HCT116 (cell line): ENCODE measurements around the gene ADM5. TPM values are rescaled to one million over a fixed set of nuclear protein-coding genes. Genes with fewer than 3 reads are reported as not detected.
A peak's percentile ranks its signal among the peaks of the same experiment; 100 is the strongest.

Source experiments
- ATAC-seq: fragments of 200-7000 bp; cut with Tn5 transposase; 2 replicates; pipeline ENCODE4 v1.9.1; 2020; ENCODE audit warnings: mild to moderate bottlenecking, moderate library complexity
- BruUV-seq: library from RNA; stranded (reverse); fragments of 400-500 nt; replicated peaks from 2 replicates; lab custom pipeline; 2021; lab: Mats Ljungman, UMichigan
- CTCF ChIA-PET: fragments of 300-600 bp; sonication (Branson Sonifier 250); formaldehyde crosslinking; loops from one replicate; lab custom pipeline; 2021; ENCODE audit warnings: antibody characterized with exemption; lab: Charles Lee
- POLR2A ChIA-PET: fragments of 300-600, 350-600 bp; sonication (Branson Sonifier 250); formaldehyde crosslinking; loops from one replicate; lab custom pipeline; 2021; ENCODE audit warnings: antibody characterized with exemption; lab: Charles Lee
- RAD21 ChIA-PET, 2 experiments: fragments of 300-600 bp; sonication (Branson Sonifier 250); formaldehyde crosslinking; loops; one replicate each; lab custom pipeline; 2023; ENCODE audit warnings: low total read pairs in 2 of 2; ENCODE audit not compliant: uncharacterized antibody in 2 of 2, unreplicated experiment in 2 of 2, low non-redundant PET in 1 of 2; lab: Charles Lee
- DNase-seq: peaks from one replicate; pipeline ENCODE4 v3.0.0-alpha.2; 2010; ENCODE audit warnings: low read depth, low spot score
- H2AFZ ChIP-seq: fragments of 200-600 bp; shearing (Covaris generic), sonication (generic); 2 replicates; pipeline ENCODE4 v1.6.1; 2017; ENCODE audit warnings: low read depth, mixed run types, mixed read lengths, antibody characterized with exemption, low read length; ENCODE audit not compliant: poor library complexity, severe bottlenecking
- H3K27ac ChIP-seq: 2 replicates; pipeline ENCODE4 v1.5.1; 2012; ENCODE audit warnings: low read depth, low read length
- H3K27me3 ChIP-seq: fragments of 200-600 bp; sonication (generic); 2 replicates; pipeline ENCODE4 v1.6.1; 2016; ENCODE audit warnings: mixed run types, low read length, mixed read lengths; ENCODE audit not compliant: insufficient read depth
- H3K36me3 ChIP-seq, 2 experiments: fragments of 200-500 bp in 1 of 2; fragments of 200-600 bp in 1 of 2; sonication (Bioruptor generic) in 1 of 2; sonication (generic) in 1 of 2; 2 replicates each; pipeline versions ENCODE4 v1.5.1 to v1.6.1; 2014 to 2016; ENCODE audit warnings: low read length in 2 of 2, inconsistent platforms in 1 of 2, mixed read lengths in 1 of 2, mixed run types in 1 of 2; ENCODE audit not compliant: insufficient read depth in 2 of 2, control insufficient read depth in 1 of 2
- H3K4me1 ChIP-seq, 2 experiments: fragments of 200-600 bp in 1 of 2; sonication (generic) in 1 of 2; 2 replicates each; pipeline versions ENCODE4 v1.5.1 to v1.6.1; 2012 to 2017; ENCODE audit warnings: low read length in 2 of 2, inconsistent platforms in 1 of 2, mild to moderate bottlenecking in 1 of 2, mixed read lengths in 1 of 2, mixed run types in 1 of 2, moderate library complexity in 1 of 2; ENCODE audit not compliant: insufficient read depth in 2 of 2, control insufficient read depth in 1 of 2
- H3K4me2 ChIP-seq: fragments of 200-600 bp; sonication (generic); 2 replicates; pipeline ENCODE4 v1.6.1; 2017; ENCODE audit warnings: mixed run types, low read length, mixed read lengths
- H3K4me3 ChIP-seq, 2 experiments: fragments of 200-600 bp in 1 of 2; sonication (generic) in 1 of 2; replicated peaks in 1 of 2; 2 replicates each; pipeline ENCODE4 v1.5.1; 2011 to 2016; ENCODE audit warnings: low read length in 2 of 2, control low read depth in 1 of 2, low read depth in 1 of 2, mild to moderate bottlenecking in 1 of 2, mixed read lengths in 1 of 2, mixed run types in 1 of 2
- H3K79me2 ChIP-seq: fragments of 200-600 bp; sonication (generic); 2 replicates; pipeline ENCODE4 v1.6.1; 2017; ENCODE audit warnings: mild to moderate bottlenecking, mixed run types, low read length, moderate library complexity, mixed read lengths; ENCODE audit not compliant: insufficient read depth
- H3K9ac ChIP-seq: fragments of 200-600 bp; sonication (generic); 2 replicates; pipeline ENCODE4 v1.6.1; 2016; ENCODE audit warnings: low read length, mixed read lengths
- H3K9me2 ChIP-seq: fragments of 200-600 bp; sonication (generic), shearing (Covaris generic); 2 replicates; pipeline ENCODE4 v1.6.1; 2017; ENCODE audit warnings: mixed run types, mild to moderate bottlenecking, moderate library complexity; ENCODE audit not compliant: insufficient read depth
- H3K9me3 ChIP-seq, 2 experiments: fragments of 200-500 bp in 1 of 2; fragments of 200-600 bp in 1 of 2; sonication (Bioruptor generic) in 1 of 2; sonication (generic) in 1 of 2; 2 replicates each; pipeline ENCODE4 v1.6.1; 2014 to 2017; ENCODE audit warnings: low read length in 2 of 2, mixed read lengths in 2 of 2, inconsistent platforms in 1 of 2, low read depth in 1 of 2, mild to moderate bottlenecking in 1 of 2, mixed run types in 1 of 2, moderate library complexity in 1 of 2; ENCODE audit not compliant: control insufficient read depth in 1 of 2, insufficient read depth in 1 of 2
- H4K20me1 ChIP-seq: fragments of 200-600 bp; sonication (generic), shearing (Covaris generic); 2 replicates; pipeline ENCODE4 v1.6.1; 2017; ENCODE audit warnings: mixed run types, mild to moderate bottlenecking, moderate library complexity; ENCODE audit not compliant: insufficient read depth
- EGR1 ChIP-seq: IDR thresholded peaks from 2 replicates; pipeline ENCODE4 v1.6.1; 2012; ENCODE audit warnings: low read depth
- ELF1 ChIP-seq: IDR thresholded peaks from 2 replicates; pipeline ENCODE4 v1.6.1; 2012; ENCODE audit warnings: low read depth, borderline replicate concordance
- EZH2 ChIP-seq: fragments of 200-600 bp; sonication (generic); IDR thresholded peaks from 2 replicates; pipeline ENCODE4 v1.6.1; 2017; ENCODE audit warnings: antibody characterized with exemption, mixed run types
- FOSL1 ChIP-seq: IDR thresholded peaks from 2 replicates; pipeline ENCODE4 v1.6.1; 2012; ENCODE audit warnings: low read depth
- MAX ChIP-seq: IDR thresholded peaks from 2 replicates; pipeline ENCODE4 v1.6.1; 2012
- POLR2A ChIP-seq: IDR thresholded peaks from 2 replicates; pipeline ENCODE4 v1.7.0; 2011; ENCODE audit warnings: borderline replicate concordance; ENCODE audit not compliant: insufficient read depth, insufficient read length; ENCODE audit errors: extremely low read depth
- POLR2AphosphoS5 ChIP-seq: IDR thresholded peaks from 2 replicates; pipeline ENCODE4 v1.6.1; 2011; ENCODE audit warnings: mild to moderate bottlenecking, low read depth, low read length, moderate library complexity
- RAD21 ChIP-seq: IDR thresholded peaks from 2 replicates; pipeline ENCODE4 v1.6.1; 2012; ENCODE audit warnings: low read depth, mild to moderate bottlenecking
- SP1 ChIP-seq: IDR thresholded peaks from 2 replicates; pipeline ENCODE4 v1.6.1; 2012; ENCODE audit warnings: low read depth
- SRF ChIP-seq: IDR thresholded peaks from 2 replicates; pipeline ENCODE4 v1.6.1; 2012; ENCODE audit warnings: low read depth
- YY1 ChIP-seq: IDR thresholded peaks from 2 replicates; pipeline ENCODE4 v1.6.1; 2011; ENCODE audit warnings: low read length, low read depth, moderate library complexity, mild to moderate bottlenecking; ENCODE audit not compliant: insufficient replicate concordance; ENCODE audit errors: extremely low read depth
- ZFX ChIP-seq: fragments of 450-650 bp; IDR thresholded peaks from 2 replicates; pipeline ENCODE4 v1.6.1; 2017
- ZNF274 ChIP-seq: fragments of 200-500 bp; sonication (Bioruptor generic); IDR thresholded peaks from 2 replicates; pipeline ENCODE4 v1.6.1; 2014; ENCODE audit warnings: mild to moderate bottlenecking, low read depth, low read length, inconsistent platforms
- intact Hi-C: fragments of 100-400 bp; cut with micrococcal nuclease; formaldehyde crosslinking; loops from 2 replicates; pipeline ENCODE4 v1.10.0; 2022
- total RNA-seq: library from RNA; stranded (reverse); gene quantifications from one replicate; pipeline ENCODE4 v1.2.1, GENCODE V29; 2021; ENCODE audit not compliant: unreplicated experiment
- TF ChIP-seq, protein P1 (sequence below): IDR thresholded peaks from 2 replicates; pipeline ENCODE4 v1.6.1; 2012; ENCODE audit warnings: low read depth

Gene ADM5
- total RNA-seq, 1 experiment from 2014 or later: 12.1 TPM

DNA sequence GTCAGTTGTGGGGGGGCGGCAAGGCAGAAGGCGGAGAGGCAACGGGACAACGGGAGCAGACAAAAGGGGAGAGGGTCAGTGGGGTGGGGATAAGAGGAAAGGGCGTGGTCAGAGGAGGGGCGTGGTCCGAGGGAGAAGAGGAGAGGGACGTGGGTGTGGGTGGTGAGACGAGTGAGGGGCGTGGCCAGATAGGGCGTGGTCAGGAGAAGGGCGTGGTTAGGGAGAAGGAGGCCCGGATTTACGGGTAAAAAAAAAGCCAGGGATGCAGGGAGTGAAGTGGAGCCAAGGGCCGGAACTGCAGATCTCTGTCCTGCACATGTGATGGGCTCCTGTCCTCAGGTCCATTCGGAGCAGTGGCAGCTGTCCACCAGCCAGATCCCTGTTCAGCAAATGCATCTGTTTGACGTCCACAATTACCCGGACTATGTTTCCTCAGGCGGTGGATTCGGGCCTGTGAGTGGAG, 23.0 kb downstream of the ADM5 start:
- no peaks in the 10 kb centered on the region for H3K79me2 ChIP-seq
- no peaks in the 10 kb centered on the region for H3K27me3 ChIP-seq
- RAD21 ChIA-PET: no interaction called here
- no peaks in the 10 kb centered on the region for H4K20me1 ChIP-seq
- DNase-seq (peak; percentile 92), ATAC-seq (peak; percentile 82)
- no peak for TF ChIP-seq EZH2
- TF ChIP-seq POLR2AphosphoS5: peak; percentile 70
- peak; percentile 69 for TF ChIP-seq POLR2A
- 0 out of 2 replicates have a peak, but pooled peaks have one; percentile 29 for TF ChIP-seq ZFX
- TF ChIP-seq MAX: no peak
- TF ChIP-seq SP1: peak; percentile 60
- intact Hi-C loops: loop anchor here (2.0 kb wide), 1 partner anchor 72 kb away; the partner anchor contains the start of gene RRAS
- peak overlapping the region; percentile 39 for H3K27ac ChIP-seq
- POLR2A ChIA-PET: interaction anchor here (1.0 kb wide), 1 partner anchor 72 kb away, joined by 3 read pairs; no protein-coding TSS in a partner anchor
- H3K9ac ChIP-seq: peak overlapping the region; percentile 66
- no peaks in the 10 kb centered on the region for H3K9me2 ChIP-seq
- H3K36me3 ChIP-seq: no peaks in the 10 kb centered on the region
- no peaks in the 10 kb centered on the region for H3K9me3 ChIP-seq
- no peak overlapping the region for H2AFZ ChIP-seq
- CTCF ChIA-PET: no interaction called here
- H3K4me2 ChIP-seq: peak overlapping the region; percentile 83
- peaks cover 10 to 43% of the 10 kb centered on the region in 2 experiments for H3K4me1 ChIP-seq
- peak overlapping the region; percentile 48 to 54 for H3K4me3 ChIP-seq
- no TSS peak for BruUV-seq

DNA sequence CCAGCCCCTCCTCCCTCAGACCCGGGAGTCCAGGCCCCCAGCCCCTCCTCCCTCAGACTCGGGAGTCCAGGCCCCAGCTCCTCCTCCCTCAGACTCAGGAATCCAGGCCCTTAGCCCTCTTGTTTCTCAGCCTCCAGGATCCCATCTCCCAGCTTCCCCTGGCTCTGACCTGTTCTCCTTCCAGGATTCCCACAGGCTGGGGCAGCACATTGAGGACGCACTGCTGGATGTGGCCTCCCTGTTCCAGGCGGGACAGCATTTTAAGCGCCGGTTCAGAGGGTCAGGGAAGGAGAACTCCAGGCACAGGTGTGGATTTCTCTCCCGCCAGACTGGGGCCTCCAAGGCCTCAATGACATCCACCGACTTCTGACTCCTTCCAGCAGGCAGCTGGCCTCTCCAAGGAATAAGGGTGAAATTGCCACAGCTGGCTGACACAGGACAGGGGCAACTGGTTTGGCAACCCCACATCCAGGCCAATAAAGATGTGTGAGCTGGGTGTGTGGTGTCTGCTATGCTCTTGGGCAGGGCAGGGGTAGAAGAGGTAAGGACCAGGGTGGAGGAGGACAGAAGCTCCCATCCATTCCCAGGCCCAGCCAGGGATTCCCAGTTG, 23.9 kb downstream of the ADM5 start:
- CTCF ChIA-PET: no interaction called here
- intact Hi-C loops: loop anchor here (2.0 kb wide), 1 partner anchor 73 kb away; the partner anchor contains the start of gene RRAS
- H3K79me2 ChIP-seq: no peaks in the 10 kb centered on the region
- peak overlapping the region; percentile 66 for H3K9ac ChIP-seq
- no peak for DNase-seq
- ATAC-seq: no peak
- TF ChIP-seq SP1 (no peak), POLR2AphosphoS5 (no peak), MAX (no peak), ZNF274 (no peak), ZFX (no peak), SRF (no peak), YY1 (no peak), ELF1 (no peak), EGR1 (no peak), RAD21 (no peak), FOSL1 (no peak)
- TF ChIP-seq, protein P1, sequence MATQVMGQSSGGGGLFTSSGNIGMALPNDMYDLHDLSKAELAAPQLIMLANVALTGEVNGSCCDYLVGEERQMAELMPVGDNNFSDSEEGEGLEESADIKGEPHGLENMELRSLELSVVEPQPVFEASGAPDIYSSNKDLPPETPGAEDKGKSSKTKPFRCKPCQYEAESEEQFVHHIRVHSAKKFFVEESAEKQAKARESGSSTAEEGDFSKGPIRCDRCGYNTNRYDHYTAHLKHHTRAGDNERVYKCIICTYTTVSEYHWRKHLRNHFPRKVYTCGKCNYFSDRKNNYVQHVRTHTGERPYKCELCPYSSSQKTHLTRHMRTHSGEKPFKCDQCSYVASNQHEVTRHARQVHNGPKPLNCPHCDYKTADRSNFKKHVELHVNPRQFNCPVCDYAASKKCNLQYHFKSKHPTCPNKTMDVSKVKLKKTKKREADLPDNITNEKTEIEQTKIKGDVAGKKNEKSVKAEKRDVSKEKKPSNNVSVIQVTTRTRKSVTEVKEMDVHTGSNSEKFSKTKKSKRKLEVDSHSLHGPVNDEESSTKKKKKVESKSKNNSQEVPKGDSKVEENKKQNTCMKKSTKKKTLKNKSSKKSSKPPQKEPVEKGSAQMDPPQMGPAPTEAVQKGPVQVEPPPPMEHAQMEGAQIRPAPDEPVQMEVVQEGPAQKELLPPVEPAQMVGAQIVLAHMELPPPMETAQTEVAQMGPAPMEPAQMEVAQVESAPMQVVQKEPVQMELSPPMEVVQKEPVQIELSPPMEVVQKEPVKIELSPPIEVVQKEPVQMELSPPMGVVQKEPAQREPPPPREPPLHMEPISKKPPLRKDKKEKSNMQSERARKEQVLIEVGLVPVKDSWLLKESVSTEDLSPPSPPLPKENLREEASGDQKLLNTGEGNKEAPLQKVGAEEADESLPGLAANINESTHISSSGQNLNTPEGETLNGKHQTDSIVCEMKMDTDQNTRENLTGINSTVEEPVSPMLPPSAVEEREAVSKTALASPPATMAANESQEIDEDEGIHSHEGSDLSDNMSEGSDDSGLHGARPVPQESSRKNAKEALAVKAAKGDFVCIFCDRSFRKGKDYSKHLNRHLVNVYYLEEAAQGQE: no peak
- no TSS peak for BruUV-seq
- no peaks in the 10 kb centered on the region for H3K27me3 ChIP-seq
- no peaks in the 10 kb centered on the region for H4K20me1 ChIP-seq
- no peaks in the 10 kb centered on the region for H3K36me3 ChIP-seq
- peak overlapping the region; percentile 48 to 54; a peak in 3 of 4 replicates for H3K4me3 ChIP-seq
- H3K27ac ChIP-seq: peak overlapping the region; percentile 39
- POLR2A ChIA-PET: interaction anchor here (1.0 kb wide), 2 partner anchors 36 to 73 kb away, joined by 3 read pairs; partner anchors contain the start of gene PRMT1
- H3K4me1 ChIP-seq: peaks cover 10 to 51% of the 10 kb centered on the region in 2 experiments
- RAD21 ChIA-PET: no interaction called here
- no peak overlapping the region for H2AFZ ChIP-seq
- H3K4me2 ChIP-seq: peak overlapping the region; percentile 83
- H3K9me2 ChIP-seq: no peaks in the 10 kb centered on the region
- no peaks in the 10 kb centered on the region for H3K9me3 ChIP-seq
